Karpas-422 (cell line): ENCODE data around the gene CISD3. TPM values are rescaled to one million over a fixed set of nuclear protein-coding genes. Genes with fewer than 3 reads are reported as not detected.

Experiments
- DNase-seq: peaks from one replicate; pipeline ENCODE4 v3.0.0-alpha.2; 2015
- H2AFZ ChIP-seq: fragments of 200-600 bp; sonication (generic); 2 replicates; pipeline ENCODE4 v1.6.1; 2014; ENCODE audit warnings: antibody characterized with exemption, low read length, mixed read lengths
- H3K27ac ChIP-seq: fragments of 200-600 bp; sonication (generic); 2 replicates; pipeline ENCODE4 v1.5.1; 2014; ENCODE audit warnings: mild to moderate bottlenecking, low read length, moderate library complexity
- H3K27me3 ChIP-seq: fragments of 200-600 bp; sonication (generic); 2 replicates; pipeline ENCODE4 v1.6.1; 2014; ENCODE audit warnings: low read length, mixed read lengths
- H3K36me3 ChIP-seq: fragments of 200-600 bp; sonication (generic); 2 replicates; pipeline ENCODE4 v1.6.1; 2014; ENCODE audit warnings: low read length, mixed read lengths; ENCODE audit not compliant: insufficient read depth
- H3K4me1 ChIP-seq: fragments of 200-600 bp; sonication (generic); 2 replicates; pipeline ENCODE4 v1.6.1; 2014; ENCODE audit warnings: mild to moderate bottlenecking, low read length, mixed read lengths
- H3K4me2 ChIP-seq: fragments of 200-600 bp; sonication (generic); 2 replicates; pipeline ENCODE4 v1.6.1; 2014; ENCODE audit warnings: low read length, low read depth, mild to moderate bottlenecking; ENCODE audit not compliant: poor library complexity, severe bottlenecking
- H3K4me3 ChIP-seq: fragments of 200-600 bp; sonication (generic); 2 replicates; pipeline ENCODE4 v1.5.1; 2014; ENCODE audit warnings: mild to moderate bottlenecking, antibody characterized with exemption, low read length, mixed read lengths
- H3K79me2 ChIP-seq: fragments of 200-600 bp; sonication (generic); 2 replicates; pipeline ENCODE4 v1.6.1; 2014; ENCODE audit warnings: mild to moderate bottlenecking, low read length, mixed read lengths
- H3K9ac ChIP-seq: fragments of 200-600 bp; sonication (generic); 2 replicates; pipeline ENCODE4 v1.6.0; 2014; ENCODE audit warnings: low read length
- H3K9me2 ChIP-seq: fragments of 200-600 bp; sonication (generic), shearing (Covaris generic); replicated peaks from 2 replicates; pipeline ENCODE4 v1.6.0; 2014; ENCODE audit warnings: mild to moderate bottlenecking, low read length, moderate library complexity; ENCODE audit not compliant: insufficient read depth
- H3K9me3 ChIP-seq: fragments of 300-700, 200-600 bp; sonication (generic); 2 replicates; pipeline ENCODE4 v1.6.1; 2014; ENCODE audit warnings: low read length, mixed read lengths
- H4K20me1 ChIP-seq: fragments of 200-600 bp; sonication (generic); 2 replicates; pipeline ENCODE4 v1.6.1; 2014; ENCODE audit warnings: mild to moderate bottlenecking, antibody characterized with exemption, low read length, low read depth; ENCODE audit not compliant: insufficient read depth
- total RNA-seq: library from RNA; depleted of rRNA; stranded (reverse); fragments of >200 nt; shearing (Covaris generic); gene quantifications from 2 replicates; pipeline ENCODE4 v1.2.3, GENCODE V29; 2014; ENCODE audit warnings: low replicate concordance

CISD3 gene
- total RNA-seq, 1 experiment from 2014 or later = 6.8 TPM

DNA sequence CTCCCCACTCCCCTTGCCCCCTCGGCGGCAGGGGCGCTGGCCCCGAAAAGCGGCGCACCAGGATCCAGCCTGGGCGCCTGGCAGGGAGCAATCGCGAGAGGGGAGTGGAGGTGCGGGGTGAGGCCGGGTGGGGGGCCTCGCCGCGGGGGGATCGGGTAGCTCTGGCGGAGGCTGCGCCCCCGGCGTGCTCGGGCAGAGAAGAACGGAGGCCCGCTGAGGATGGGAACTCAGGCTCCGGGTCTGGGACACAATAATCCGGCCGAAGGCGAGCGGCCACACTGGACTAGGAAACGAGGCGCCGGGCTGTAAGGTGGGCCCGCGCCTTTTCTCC is 18.7 kb downstream of the CISD3 start:
- Histone ChIP-seq H3K36me3 (no peaks in the 10 kb centered on the region), H3K27ac (no peak overlapping the region), H3K9ac (no peak overlapping the region), H3K4me3 (no peak overlapping the region), H2AFZ (no peak overlapping the region), H3K27me3 (no peaks in the 10 kb centered on the region), H3K9me2 (no peaks in the 10 kb centered on the region), H3K4me2 (peak overlapping the region; percentile 99), H3K79me2 (peaks cover 13% of the 10 kb centered on the region), H3K4me1 (peaks cover 65% of the 10 kb centered on the region), H4K20me1 (no peaks in the 10 kb centered on the region; the same call in 1 of the 2 replicates), H3K9me3 (no peaks in the 10 kb centered on the region)
- DNase-seq = no peak

DNA sequence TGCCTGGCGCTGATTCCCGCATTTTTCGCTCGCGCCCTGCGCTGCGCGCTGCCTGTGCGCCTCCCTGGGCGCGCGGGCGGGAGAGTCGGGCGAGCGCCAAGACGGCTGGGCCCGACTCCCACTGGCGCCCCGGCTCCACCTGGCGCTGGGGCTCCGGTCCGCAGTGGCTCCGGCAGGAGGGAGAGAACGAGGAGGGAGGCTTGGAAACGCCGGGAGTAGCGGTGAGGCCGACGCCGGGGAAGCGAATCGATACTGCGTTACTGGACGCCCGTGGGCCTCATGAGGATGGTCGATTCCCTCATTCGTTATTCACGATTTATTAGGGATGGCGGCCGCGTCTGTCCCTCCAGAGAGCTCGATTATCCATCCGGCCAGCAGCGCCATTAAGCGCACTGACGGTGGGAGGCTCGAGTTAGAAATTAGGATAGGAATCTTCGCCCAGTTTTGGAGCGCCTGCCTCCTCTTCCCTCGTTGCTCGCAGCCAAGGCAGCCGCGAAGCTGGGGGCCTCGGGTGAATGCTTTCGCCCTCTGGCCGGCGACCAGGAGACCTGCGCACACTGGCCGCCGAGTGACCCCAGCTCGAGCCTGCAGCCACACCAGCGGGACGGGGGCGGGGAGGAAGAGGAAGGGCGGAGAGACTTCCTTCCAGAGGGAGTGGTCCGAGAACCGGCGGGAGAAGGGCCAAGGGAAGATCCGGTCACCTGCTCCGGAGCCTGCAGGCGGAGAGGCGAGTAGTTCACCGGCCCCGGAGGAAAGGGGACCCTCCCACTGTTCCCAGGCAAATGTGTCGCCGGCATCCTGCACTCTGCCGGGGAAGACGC is 19.3 kb downstream of the CISD3 start:
- H3K36me3 ChIP-seq = peaks cover 2% of the 10 kb centered on the region; the same call in 1 of the 2 replicates
- no peak overlapping the region for H3K27ac ChIP-seq
- peaks cover 71% of the 10 kb centered on the region for H3K4me1 ChIP-seq
- 0 out of 2 replicates have a peak overlapping the region, but pooled peaks have one; percentile 72 for H3K4me3 ChIP-seq
- H3K27me3 ChIP-seq = no peaks in the 10 kb centered on the region
- no peak overlapping the region for H2AFZ ChIP-seq
- no peaks in the 10 kb centered on the region for H3K9me2 ChIP-seq
- no peak for DNase-seq
- H3K9me3 ChIP-seq = no peaks in the 10 kb centered on the region
- H4K20me1 ChIP-seq = no peaks in the 10 kb centered on the region; the same call in 1 of the 2 replicates
- H3K79me2 ChIP-seq = peaks cover 19% of the 10 kb centered on the region
- peak overlapping the region; percentile 99 for H3K4me2 ChIP-seq
- H3K9ac ChIP-seq = no peak overlapping the region

DNA sequence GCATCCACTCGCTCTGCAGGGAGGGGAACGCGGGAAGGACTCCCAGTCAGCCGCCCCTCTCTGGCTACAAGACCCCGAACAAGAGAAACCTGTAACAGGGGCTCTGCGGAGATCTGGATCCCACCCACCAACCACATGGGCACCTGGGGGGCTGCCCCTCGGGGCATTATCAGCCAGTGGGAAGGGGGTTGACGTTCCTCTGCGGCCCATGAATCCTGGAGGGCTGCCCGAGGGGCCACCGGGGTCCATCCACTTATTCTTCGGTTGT is 19.8 kb downstream of the CISD3 start:
- Histone ChIP-seq H2AFZ (no peak overlapping the region), H3K79me2 (peaks cover 24% of the 10 kb centered on the region), H3K9me2 (no peaks in the 10 kb centered on the region), H3K4me2 (peak overlapping the region; percentile 99), H3K4me1 (peaks cover 74% of the 10 kb centered on the region), H3K9me3 (no peaks in the 10 kb centered on the region), H3K27ac (no peak overlapping the region), H4K20me1 (no peaks in the 10 kb centered on the region; the same call in 1 of the 2 replicates), H3K36me3 (peaks cover 8% of the 10 kb centered on the region; the same call in 1 of the 2 replicates), H3K9ac (no peak overlapping the region), H3K27me3 (no peaks in the 10 kb centered on the region), H3K4me3 (peak overlapping the region; percentile 72; the same call in 1 of the 2 replicates)
- no peak for DNase-seq

DNA sequence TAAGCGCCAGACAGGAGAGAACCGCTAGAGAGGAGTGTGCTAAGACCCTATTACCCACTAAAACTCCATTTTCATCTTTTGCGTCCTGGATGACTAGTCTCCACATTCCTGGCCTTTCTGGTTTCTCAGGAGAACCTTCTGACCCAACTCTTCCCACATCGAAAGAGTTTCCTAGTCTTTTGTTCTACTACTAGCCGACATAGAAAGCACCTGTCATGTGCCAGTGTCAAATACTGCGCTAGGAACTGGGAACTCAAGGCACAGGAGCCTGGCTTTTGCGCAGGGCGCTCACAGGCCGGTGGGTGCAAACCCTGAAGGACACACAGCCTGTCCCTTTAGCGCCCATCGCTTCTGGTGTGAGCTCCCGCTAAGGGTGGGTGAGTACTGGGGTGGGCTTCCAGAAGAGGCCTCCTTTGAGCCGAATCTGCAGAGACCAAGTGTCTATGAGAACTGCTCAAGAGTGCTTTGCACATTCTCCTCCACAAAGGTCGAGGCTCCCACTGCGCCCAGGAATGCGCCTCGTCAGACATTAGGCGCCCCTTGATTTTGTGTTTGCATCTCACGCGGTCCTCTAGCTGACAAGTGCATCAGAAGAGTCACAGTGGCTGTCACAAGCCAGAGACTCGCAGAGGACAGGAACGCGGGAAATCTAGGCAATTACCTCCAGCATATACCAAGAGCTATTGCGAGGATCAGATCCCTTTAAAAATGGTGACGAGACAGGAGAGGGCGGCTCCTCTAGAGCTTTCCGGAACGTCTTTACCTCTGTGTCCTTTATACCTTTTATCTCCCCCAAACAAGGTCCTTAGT is 20.4 kb downstream of the CISD3 start:
- Histone ChIP-seq H4K20me1 (no peaks in the 10 kb centered on the region; the same call in 1 of the 2 replicates), H3K9ac (peak overlapping the region; percentile 72), H3K36me3 (peaks cover 10% of the 10 kb centered on the region; the same call in 1 of the 2 replicates), H3K4me2 (peak overlapping the region; percentile 99), H3K9me2 (no peaks in the 10 kb centered on the region), H2AFZ (peak overlapping the region; percentile 76), H3K27ac (no peak overlapping the region), H3K9me3 (no peaks in the 10 kb centered on the region), H3K4me1 (peaks cover 72% of the 10 kb centered on the region), H3K27me3 (no peaks in the 10 kb centered on the region), H3K4me3 (peak overlapping the region; percentile 72), H3K79me2 (peaks cover 27% of the 10 kb centered on the region)
- peak; percentile 70 for DNase-seq

DNA sequence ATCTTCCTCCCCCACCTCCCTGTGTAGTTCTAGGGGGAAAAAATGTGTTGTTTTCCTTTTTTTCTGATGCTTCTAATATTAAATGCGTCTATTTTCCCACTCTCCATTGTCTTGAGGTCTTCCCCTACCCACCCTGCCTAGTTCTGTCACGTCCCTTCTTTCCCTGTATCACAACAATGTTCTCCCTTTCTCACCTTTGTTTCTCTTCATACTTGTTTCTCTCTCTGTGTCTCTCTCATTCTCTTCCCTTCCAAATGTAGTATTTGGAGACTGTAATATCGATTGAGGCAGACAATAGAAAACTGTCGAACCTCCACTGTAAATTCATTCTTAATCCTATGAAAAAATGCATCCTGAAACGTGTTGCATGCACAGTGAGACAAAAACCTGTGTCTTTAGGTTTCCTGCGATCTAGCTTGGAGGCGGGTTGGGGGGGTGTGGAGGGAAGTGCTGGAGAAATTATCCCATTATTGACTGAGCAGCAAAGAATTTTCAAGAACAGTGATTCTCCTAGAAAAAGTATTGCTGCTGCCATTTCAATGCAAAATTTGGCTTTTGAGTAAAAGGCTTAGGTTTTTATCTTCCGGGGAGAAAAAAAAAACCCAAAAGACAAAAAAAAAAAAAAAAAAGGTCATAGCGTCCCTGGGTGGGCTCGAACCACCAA is 21.1 kb downstream of the CISD3 start:
- Histone ChIP-seq H3K36me3 (peaks cover 16% of the 10 kb centered on the region; the same call in 1 of the 2 replicates), H3K4me1 (peaks cover 64% of the 10 kb centered on the region), H3K9me3 (no peaks in the 10 kb centered on the region), H4K20me1 (no peaks in the 10 kb centered on the region; the same call in 1 of the 2 replicates), H3K9me2 (no peaks in the 10 kb centered on the region), H3K79me2 (peaks cover 31% of the 10 kb centered on the region), H3K4me3 (peak overlapping the region; percentile 72), H3K4me2 (peak overlapping the region; percentile 99), H2AFZ (peak overlapping the region; percentile 76), H3K27ac (0 out of 2 replicates have a peak overlapping the region, but pooled peaks have one; percentile 10), H3K9ac (peak overlapping the region; percentile 72), H3K27me3 (no peaks in the 10 kb centered on the region)
- no peak for DNase-seq

DNA sequence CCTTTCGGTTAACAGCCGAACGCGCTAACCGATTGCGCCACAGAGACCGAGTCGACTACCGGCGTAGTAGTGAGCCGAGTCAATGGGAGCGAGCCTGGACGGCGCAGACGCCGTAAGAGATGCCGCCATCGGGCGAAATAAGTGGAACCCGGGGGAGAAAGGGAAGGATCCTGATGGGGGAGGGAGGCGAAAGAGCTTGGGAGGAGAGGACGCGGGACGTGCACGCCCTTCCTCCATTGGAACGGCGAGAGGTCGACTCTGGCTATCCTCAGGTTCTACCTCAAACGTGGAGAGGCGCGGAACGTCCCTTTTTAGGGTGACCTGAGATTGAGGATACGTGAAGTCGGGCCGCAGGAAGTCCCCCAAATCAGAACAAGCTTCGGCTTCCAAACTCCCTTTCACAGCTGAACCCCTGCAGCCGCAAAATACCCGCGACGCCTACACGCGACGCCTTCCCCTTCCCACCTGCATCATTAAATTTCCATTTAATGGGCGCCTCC is 21.7 kb downstream of the CISD3 start:
- H4K20me1 ChIP-seq = no peaks in the 10 kb centered on the region; the same call in 1 of the 2 replicates
- H3K4me3 ChIP-seq = peak overlapping the region; percentile 72
- H3K9me3 ChIP-seq = no peaks in the 10 kb centered on the region
- H3K4me1 ChIP-seq = peaks cover 58% of the 10 kb centered on the region
- peak overlapping the region; percentile 68 for H3K27ac ChIP-seq
- H3K9me2 ChIP-seq = no peaks in the 10 kb centered on the region
- H3K79me2 ChIP-seq = peaks cover 31% of the 10 kb centered on the region
- peaks cover 17% of the 10 kb centered on the region; the same call in 1 of the 2 replicates for H3K36me3 ChIP-seq
- no peaks in the 10 kb centered on the region for H3K27me3 ChIP-seq
- peak overlapping the region; percentile 76 for H3K9ac ChIP-seq
- peak overlapping the region; percentile 99 for H3K4me2 ChIP-seq
- DNase-seq = peak; percentile 95
- H2AFZ ChIP-seq = peak overlapping the region; percentile 83; the same call in 1 of the 2 replicates

DNA sequence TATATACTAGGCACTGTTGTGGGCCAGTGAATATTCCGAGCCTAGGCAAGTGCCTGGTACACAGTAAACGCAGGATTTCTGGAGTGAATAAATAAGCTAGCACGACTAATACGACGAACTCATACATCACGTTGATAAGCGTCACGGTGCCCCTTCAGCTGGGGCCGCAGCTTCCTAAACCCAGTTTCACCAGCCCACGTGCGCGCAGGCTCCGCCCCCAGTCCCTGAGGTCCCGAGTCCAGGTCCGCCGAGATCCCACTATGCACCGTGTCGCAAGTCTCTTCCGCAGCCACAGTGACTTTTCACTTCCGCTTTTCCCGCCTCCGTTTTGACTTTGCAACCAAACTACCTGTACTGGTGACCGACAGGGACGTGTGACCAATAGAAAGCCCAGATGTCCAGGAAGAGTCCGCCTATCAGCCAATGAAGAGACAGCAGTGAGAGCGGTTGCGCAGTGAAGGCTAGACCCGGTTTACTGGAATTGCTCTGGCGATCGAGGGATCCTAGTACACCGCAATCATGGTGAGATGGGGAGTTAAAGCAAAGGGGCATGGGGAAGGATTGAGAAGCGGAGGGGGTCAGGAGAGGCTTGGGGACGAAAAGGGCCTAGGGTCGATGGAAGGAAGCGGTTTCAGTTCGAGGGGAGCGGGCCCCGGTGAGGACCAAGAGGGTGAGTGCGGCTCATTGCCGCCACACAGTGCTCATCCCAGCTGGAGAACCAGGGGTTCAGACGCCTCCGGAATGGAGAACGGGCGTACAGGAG is 22.3 kb downstream of the CISD3 start, which contains the start of gene PSMB3:
TSS of gene PSMB3 (plus strand) at position 434 of the 763 bp plus-strand sequence. CDS start at position 520, 86 bp downstream.
- Histone ChIP-seq H3K79me2 (peaks cover 31% of the 10 kb centered on the region), H3K4me3 (peak within 1 kb of the TSS; percentile 92), H3K4me1 (peaks cover 52% of the 10 kb centered on the region), H2AFZ (peak within 1 kb of the TSS; percentile 83; the same call in 1 of the 2 replicates), H3K9me2 (no peaks in the 10 kb centered on the region), H3K9me3 (no peaks in the 10 kb centered on the region), H3K4me2 (peak within 1 kb of the TSS; percentile 99), H3K27me3 (no peaks in the 10 kb centered on the region), H3K27ac (peak within 1 kb of the TSS; percentile 68), H4K20me1 (no peaks in the 10 kb centered on the region; the same call in 1 of the 2 replicates), H3K36me3 (peaks cover 17% of the 10 kb centered on the region; the same call in 1 of the 2 replicates), H3K9ac (peak within 1 kb of the TSS; percentile 94)
- DNase-seq = peak; percentile 100
